Fibroblast of villous mesenchyme (primary cell): ENCODE data around the gene PPARD. TPM values are rescaled to one million over a fixed set of nuclear protein-coding genes. Genes with fewer than 3 reads are reported as not detected.

Experiments used
- DNase-seq: peaks from one replicate; pipeline ENCODE4 v3.0.0-alpha.2; 2010; ENCODE audit warnings: low read depth
- H3K4me3 ChIP-seq: 2 replicates; pipeline ENCODE4 v1.5.1; 2011; ENCODE audit warnings: low read depth, mild to moderate bottlenecking, low read length
- CTCF ChIP-seq: IDR thresholded peaks from 2 replicates; pipeline ENCODE4 v1.5.1; 2012; ENCODE audit warnings: low read depth, mild to moderate bottlenecking, low read length; ENCODE audit not compliant: insufficient read depth
- total RNA-seq: library from RNA; depleted of rRNA; stranded (reverse); fragments of >200 nt; gene quantifications from 2 replicates; pipeline ENCODE4 v1.2.3, GENCODE V29; 2012

The PPARD gene
- total RNA-seq, 1 donor, result 8.2 TPM

GRCh38 chr6:35400111-35400510, 57.8 kb downstream of the PPARD start:
- no peak for TF ChIP-seq CTCF
- DNase-seq, result no peak
- no peak overlapping the region for H3K4me3 ChIP-seq

- TF ChIP-seq CTCF, result no peak
- no peak for DNase-seq
- H3K4me3 ChIP-seq, result no peak overlapping the region
These were observed 58.5 kb downstream of the PPARD start for GRCh38 chr6:35400901-35401311.

GRCh38 chr6:35401514-35401913, 59.2 kb downstream of the PPARD start:
- DNase-seq, result no peak
- no peak for TF ChIP-seq CTCF
- no peak overlapping the region for H3K4me3 ChIP-seq

GRCh38 chr6:35402136-35402855, 59.9 kb downstream of the PPARD start:
- DNase-seq, result no peak
- TF ChIP-seq CTCF, result no peak
- no peak overlapping the region for H3K4me3 ChIP-seq

GRCh38 chr6:35402856-35403191, 60.5 kb downstream of the PPARD start:
- no peak for DNase-seq
- no peak for TF ChIP-seq CTCF
- no peak overlapping the region for H3K4me3 ChIP-seq

GRCh38 chr6:35403544-35404442, 61.4 kb downstream of the PPARD start:
- DNase-seq, result no peak
- no peak for TF ChIP-seq CTCF
- no peak overlapping the region for H3K4me3 ChIP-seq
